ENCODE results near the gene PSTPIP2. TPM values are rescaled to one million over a fixed set of nuclear protein-coding genes. Genes with fewer than 3 reads are reported as not detected.
A peak's percentile ranks its signal among the peaks of the same experiment; 100 is the strongest.
"Not testable (repeated sequence)": the region's sequence is repeated elsewhere in the genome, so short reads cannot be mapped to it uniquely, and the experiment has no call there.

The PSTPIP2 gene
- total RNA-seq, 1 donor from 2014 or later = 3.8 TPM

DNA sequence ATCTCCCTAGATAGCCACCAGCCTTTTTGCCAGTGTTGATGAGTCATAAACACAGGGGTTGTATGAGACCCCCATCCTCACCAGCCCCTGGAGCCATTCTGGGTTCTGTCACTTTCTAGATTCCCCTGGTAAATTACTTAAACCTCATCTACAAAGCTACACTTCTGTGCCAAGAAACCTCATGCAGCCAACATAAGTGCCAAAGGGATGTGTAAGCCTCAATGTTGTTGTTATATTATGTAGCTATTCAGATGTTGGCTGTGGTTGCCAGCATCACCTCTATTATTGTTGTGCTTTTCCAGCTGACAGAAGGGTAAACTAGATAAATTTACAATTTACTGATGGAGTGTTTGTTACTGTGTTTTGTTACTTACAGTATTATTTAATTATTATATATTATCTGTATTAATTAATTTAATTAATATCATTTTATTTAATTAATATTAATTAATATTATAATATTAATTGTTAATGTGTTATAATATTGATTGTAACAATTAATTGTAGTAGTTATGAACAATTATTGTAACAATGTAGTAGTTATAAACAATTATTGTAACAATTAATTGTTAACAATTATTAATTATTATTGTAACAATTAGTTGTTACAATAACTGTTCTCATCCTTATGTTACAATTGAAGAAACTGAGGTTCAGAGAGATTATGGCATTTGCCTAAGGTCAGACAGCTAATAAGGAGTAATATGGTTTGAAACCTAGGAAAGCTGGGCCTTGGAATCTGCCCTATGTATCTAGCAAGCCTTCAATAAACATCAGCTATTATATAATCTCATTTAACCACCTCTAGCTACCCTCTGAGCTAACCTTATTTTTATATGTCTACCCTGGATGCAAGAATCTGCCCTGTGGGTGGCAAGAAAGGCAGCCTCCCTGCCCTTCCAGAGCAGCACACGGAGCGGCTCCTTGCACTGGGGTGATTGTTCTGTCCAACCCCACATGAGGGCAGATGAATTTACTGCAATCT, 36.1 kb downstream of the PSTPIP2 start:
- DNase-seq = no peak

GRCh38 chr18:46034230-46034629, 37.8 kb downstream of the PSTPIP2 start:
- no peak for DNase-seq

DNA sequence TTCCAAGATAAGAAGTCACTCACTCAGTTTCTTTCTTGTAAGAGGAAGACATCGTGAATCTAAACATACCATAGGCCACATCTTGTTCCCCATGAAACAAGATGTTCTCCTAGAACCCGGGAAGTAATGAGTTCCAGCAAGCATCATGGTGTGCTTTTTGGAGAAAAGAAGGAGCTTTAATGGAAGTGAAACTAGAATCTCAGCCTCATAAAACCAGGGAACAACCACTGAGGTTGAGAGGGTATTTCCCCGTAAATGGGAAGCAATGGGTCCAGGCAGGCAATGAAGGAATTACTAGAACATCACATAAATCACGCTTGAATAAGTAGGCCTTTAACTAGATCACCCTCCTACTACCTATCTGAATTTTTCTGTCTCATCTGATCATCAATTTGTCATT, 40.3 kb downstream of the PSTPIP2 start:
- no peak for DNase-seq

DNA sequence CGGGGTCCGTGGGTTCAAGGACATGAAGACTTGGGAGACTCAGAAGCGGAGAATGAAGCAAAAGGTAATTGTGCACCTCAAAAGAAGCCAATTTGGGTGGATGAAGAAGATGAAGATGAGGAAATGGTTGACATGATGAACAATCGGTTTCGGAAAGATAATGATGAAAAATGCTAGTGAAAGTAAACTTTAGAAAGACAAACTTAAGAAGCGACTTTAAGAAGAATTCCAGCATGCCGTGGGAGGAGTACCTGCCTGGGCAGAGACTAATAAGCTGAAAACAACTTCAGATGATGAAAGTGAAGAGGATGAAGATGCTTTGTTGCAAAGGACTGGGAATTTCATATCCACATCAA, 43.5 kb downstream of the PSTPIP2 start:
- no peak for DNase-seq

DNA sequence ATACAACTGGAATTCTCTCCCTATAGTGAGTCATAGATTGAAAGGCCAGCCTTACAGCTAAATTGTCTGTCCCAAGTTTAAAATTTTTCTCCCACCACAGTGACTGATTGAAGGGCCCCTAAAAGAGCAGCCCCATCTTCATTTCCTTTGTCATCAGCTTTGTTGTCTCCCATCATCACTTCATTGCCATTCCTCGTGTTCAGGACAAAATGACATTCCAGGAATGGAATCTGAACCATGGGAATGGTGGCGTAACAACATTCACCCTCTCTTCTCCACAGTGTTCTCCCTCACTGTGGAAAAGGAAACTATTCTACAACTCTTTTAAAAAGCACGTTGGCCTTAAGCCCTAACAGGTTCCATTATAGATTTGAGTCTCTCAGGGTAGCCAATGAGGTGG, 52.1 kb downstream of the PSTPIP2 start:
- no peak for DNase-seq

GRCh38 chr18:46013484-46014189, 58.4 kb downstream of the PSTPIP2 start:
- no peak for DNase-seq

- no peak for DNase-seq
Measured at GRCh38 chr18:46010676-46011075, 61.4 kb downstream of the PSTPIP2 start.

DNA sequence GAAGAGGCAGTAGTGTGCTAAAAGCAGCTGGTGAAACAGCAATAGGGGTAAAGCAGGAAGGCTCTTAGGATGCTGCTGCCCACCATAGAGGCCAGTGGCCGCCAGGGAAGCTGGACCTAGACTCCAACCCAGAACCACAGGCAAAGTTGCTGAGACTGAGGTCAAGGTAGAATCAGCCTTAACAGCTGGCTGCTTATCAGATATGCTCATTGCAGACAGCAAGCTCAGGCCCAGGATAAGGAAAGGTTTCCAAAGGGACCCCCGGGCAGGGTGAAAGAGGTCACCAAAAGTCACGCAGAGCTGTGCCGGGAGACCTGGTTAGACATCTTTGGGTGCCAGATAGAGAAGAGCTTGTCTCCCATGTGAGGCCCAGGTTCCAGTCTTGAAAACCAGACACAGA, 62.0 kb downstream of the PSTPIP2 start:
- no peak for DNase-seq

DNA sequence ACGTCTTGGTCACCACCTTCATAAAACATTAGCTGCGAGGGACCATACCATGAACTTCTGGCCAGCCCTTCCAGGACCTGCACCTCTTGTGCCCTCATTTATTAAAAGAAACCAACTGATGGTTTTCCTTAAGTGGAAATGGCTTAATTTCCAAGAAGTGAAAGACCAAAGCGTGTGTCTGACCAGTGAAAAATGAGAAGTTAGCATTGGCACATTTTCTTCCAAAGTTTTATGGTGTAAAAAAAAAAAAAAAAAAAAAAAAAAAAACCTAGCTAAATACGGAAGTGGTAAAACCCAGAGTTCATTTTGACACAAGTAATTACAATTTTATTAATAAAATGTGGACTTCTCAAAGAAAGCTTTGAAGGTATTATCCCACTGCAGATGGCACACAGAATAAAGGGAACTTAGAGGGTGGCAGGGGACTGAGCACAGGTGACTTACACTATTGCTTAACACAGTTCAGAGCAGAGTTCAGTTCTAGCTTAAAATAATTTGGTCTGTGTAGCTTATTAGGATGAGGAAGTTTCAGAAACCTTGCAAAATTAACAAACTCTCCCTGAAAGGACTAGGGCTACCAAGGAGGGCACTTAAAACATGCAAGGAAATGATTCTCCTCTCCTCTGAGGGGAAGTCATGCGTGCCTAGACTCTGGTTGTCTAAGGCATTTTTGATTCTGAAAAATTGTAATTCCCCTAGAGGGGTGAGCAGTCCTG, 62.8 kb downstream of the PSTPIP2 start:
- DNase-seq = no peak

DNA sequence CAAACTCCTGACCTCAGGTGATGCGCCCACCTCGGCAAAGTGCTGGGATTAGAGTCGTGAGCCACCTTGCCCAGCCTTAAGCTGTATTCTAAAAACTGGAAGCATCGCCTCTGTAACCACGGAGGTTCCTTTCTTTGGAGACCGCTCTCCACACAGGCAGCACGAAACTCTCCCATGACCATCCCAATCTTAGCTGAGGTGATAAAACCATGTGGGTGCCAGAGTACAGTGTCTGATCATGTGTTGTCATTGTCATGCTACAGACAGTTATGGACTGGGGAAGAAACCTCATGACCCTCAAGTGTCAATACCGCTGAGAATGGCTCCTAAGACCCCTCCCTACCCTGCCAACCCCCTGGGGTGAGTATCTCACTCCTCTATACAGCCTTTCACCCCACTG, 63.5 kb downstream of the PSTPIP2 start:
- no peak for DNase-seq

DNA sequence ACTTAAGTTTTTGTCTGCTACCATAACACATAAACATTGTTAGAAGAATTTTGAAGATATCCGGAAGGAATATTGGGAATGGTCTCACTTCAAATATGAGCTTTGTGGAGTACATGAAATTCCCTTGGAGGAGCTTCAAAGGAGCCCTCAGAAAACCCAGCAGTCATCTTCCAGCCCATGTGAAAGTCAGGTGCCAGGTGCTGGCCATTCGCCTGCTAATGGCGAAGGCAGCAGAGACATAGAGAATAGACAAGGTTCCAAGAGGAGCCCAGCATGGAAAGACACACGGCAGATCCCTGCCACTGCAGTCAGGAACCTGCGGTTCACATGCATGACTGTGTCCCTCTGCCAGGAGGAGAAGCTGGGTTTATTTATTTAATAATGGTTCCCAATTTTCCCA, 64.9 kb downstream of the PSTPIP2 start:
- no peak for DNase-seq

GRCh38 chr18:46002934-46003333, 69.1 kb downstream of the PSTPIP2 start:
- no peak for DNase-seq

DNA sequence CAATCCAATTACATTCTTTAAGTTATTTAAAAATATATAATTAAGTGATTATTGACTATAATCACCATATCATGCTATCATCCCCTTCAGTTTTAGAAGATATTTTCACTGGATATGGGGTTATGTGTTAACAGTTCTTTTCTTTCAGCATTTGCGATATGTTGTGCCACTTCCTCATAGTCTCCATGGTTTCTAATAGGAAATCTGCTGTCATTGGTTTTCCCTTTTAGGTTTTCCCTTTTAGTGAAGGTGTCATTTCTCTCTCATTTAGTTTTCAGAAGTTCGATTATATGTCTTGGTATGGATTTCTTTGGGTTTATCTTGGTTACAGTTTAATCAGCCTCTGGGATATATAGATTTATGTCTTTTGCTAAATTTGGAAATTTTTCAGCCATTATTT, 70.2 kb downstream of the PSTPIP2 start:
- no peak for DNase-seq

DNA sequence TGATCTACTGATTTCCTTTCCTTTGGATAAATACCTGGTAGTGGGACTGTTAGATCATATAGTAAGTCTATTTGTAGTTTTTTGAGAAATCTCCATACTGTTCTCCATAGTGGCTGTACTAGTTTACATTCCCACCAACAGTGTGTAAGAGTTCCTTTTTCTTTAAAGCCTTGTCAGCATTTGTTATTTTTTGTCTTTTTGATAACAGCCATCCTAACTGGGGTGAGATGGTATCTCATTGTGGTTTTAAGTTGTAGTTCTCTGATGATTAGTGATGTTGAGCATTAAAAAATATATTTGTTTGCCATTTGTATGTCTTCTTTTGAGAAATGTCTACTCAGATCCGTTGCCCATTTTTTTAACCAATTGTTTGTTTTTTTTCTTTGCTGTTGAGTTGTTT, 71.0 kb downstream of the PSTPIP2 start:
- no peak for DNase-seq

DNA sequence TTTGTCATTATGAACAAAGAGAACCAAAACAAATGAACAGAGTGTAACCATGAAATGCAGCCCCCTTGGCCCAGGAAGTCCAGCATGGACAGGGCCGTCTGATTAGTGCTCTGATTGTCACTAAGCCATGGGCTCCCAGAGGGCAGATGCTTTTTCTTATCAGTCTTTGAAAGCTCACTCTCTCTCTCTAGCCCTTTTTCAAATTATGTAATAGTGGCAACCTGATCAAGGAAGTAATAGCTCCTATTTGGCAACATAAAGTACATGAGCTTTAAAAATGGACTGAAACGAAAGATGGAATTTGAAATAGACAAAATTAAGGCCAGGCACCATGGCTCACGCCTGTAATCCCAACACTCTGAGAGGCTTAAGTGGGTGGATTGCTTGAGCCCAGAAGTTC, 72.5 kb downstream of the PSTPIP2 start:
- no peak for DNase-seq

DNA sequence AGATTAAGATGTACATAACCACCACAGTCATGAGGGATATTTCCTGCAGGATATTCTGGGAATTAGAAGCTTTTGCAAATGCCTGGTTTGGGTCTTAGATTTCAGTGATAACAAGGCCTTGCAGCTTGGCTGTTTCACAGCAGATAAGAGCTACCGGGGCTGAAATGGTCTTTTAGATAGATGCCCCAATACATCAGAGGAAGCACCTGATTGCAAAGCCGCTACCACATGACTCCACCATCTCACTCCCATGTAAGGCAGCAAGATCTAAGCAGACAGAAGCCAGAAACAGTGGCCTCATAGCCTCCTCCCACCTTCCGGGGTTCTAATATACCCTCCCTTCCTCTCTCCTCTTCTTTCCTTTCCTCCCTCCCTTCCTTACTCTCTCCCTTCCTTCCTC, 73.8 kb downstream of the PSTPIP2 start:
- no peak for DNase-seq

GRCh38 chr18:45997700-45998151, 74.3 kb downstream of the PSTPIP2 start:
- DNase-seq = no peak

GRCh38 chr18:45995461-45995860, 76.6 kb downstream of the PSTPIP2 start:
- peak; percentile 79 for DNase-seq

GRCh38 chr18:45993438-45993837, 78.6 kb downstream of the PSTPIP2 start:
- DNase-seq = no peak

DNA sequence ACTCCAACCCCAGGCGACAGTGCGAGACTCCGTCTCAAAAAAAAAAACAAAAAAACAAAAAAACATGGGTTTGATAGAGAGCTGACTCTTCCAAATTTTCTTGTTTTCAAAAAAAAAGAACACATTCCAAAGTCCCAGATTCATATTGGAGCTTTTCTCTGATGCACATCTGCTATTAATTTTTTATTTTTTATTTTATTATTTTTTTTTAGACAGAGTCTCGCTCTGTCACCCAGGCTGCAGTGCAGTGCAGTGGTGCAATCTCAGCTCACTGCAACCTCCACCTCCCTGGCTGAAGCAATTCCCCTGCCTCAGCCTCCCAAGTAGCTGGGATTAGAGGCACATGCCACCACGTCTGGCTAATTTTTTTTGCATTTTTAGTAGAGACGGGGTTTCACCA, 79.5 kb downstream of the PSTPIP2 start:
- not testable (repeated sequence) for DNase-seq

GRCh38 chr18:45991788-45992187, 80.3 kb downstream of the PSTPIP2 start:
- no peak for DNase-seq

DNA sequence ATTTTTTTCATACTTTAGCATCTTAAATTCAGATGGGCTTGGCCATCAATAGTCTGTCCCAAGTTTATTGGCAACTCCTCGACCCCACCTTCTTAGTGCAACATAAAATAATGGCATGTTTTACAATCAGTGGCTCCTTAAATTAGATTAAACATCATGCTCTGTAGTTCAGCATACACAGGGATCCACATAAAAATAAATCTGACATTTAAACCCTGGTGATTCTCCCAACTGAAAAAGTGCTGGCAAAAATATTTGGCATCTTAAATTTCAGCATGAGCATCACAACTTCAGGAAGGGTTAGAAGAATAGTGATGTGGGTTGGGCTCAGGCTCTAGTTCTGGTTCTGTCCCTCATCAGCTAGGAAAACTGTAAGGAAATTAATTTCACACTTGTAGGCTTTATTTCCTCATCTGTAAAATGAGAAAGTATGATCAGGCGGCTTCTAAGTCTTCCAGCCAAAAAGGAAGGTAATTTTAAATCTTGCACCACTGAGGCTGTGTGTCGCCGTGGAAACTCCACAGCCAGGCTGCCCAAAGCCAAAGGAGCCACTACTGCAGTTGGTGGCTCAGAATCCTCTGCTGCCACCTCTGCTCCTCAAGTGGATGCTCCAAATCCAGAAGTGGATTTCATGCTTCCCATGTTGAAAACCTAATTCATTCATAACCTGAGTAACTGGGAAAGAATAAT, 87.4 kb downstream of the PSTPIP2 start:
- no peak for DNase-seq
